Ascending aorta (tissue), 2 donors: ENCODE data around the gene GGA2. TPM values are rescaled to one million over a fixed set of nuclear protein-coding genes. Genes with fewer than 3 reads are reported as not detected.

Source experiments
- DNase-seq, 2 donors: peaks; one replicate each; pipeline ENCODE4 v3.0.0-alpha.2; 2019; ENCODE audit warnings: low spot score in 2 of 2
- H3K27ac ChIP-seq, 2 donors: fragments of 200-600 bp; sonication (generic); one replicate each; pipeline ENCODE4 v1.5.1; 2016 to 2017; ENCODE audit warnings: mild to moderate bottlenecking in 1 of 2
- H3K27me3 ChIP-seq: fragments of 200-600 bp; sonication (generic); one replicate; pipeline ENCODE4 v1.5.1; 2017
- H3K36me3 ChIP-seq, 2 donors: fragments of 200-600 bp; sonication (generic); one replicate each; pipeline ENCODE4 v1.5.1; 2016
- H3K4me1 ChIP-seq, 2 donors: fragments of 200-600 bp; sonication (generic); one replicate each; pipeline ENCODE4 v1.5.1; 2016 to 2017; ENCODE audit warnings: mild to moderate bottlenecking in 1 of 2
- H3K4me3 ChIP-seq, 2 donors: fragments of 200-600 bp; sonication (generic); one replicate each; pipeline ENCODE4 v1.5.1; 2016 to 2017; ENCODE audit warnings: mild to moderate bottlenecking in 1 of 2
- H3K9me3 ChIP-seq, 2 donors: fragments of 200-600 bp; sonication (generic); one replicate each; pipeline ENCODE4 v1.5.1; 2016
- intact Hi-C: fragments of 100-400 bp; cut with DNase I; formaldehyde crosslinking; loops from one replicate; pipeline ENCODE4 v1.15.1; 2023
- total RNA-seq: library from RNA; depleted of rRNA; stranded (reverse); fragments of >200 nt; gene quantifications from one replicate; pipeline ENCODE4 v1.1.0, GENCODE V29; 2016
- TF ChIP-seq, protein P1 (sequence below), 3 experiments: fragments of 200-600 bp in 2 of 3; fragments of 450-650 bp in 1 of 3; sonication (generic) in 2 of 3; IDR thresholded peaks; one replicate each; pipeline ENCODE4 v1.5.1; 2016 to 2019; ENCODE audit warnings: antibody characterized with exemption in 3 of 3, mild to moderate bottlenecking in 1 of 3, moderate library complexity in 1 of 3

The GGA2 gene
- total RNA-seq, 1 donor from 2014 or later, result 10.7 TPM

DNA sequence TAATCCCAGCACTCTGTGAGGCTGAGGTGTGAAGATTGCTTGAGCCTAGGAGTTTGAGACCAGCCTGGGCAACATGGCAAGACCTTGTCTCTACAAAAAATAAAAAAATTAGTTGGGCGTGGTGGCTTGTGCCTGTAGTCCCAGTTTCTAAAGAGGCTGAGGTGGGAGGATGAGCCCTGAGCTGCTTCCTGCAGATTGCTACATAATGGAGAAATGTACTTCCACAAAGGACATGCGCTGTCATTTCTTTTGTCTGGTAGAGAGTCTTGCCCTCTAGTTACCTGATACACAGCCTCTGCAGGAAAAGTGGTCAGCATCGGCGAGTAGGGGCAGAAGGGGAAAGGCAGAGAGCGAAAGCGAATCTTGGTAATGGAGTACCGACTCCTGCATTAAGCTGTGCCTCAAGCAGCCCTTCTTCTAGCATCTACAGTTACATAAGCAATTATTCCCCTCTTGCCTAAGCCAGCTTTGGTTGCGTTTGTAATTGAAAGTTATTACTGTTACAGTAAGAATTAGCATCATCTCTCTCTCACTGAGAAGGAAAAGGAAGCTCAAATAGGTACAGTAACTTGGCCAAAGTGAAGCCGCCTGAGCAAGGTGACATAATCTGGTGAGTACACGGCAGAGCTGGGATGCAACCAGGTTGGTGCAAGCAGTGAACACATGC, 18.5 kb upstream of the GGA2 start:
- Histone ChIP-seq H3K36me3 (peaks cover 37 to 72% of the 10 kb centered on the region in 2 donors), H3K27ac (no peak overlapping the region), H3K9me3 (no peaks in the 10 kb centered on the region), H3K27me3 (no peaks in the 10 kb centered on the region), H3K4me3 (no peak overlapping the region), H3K4me1 (no peaks in the 10 kb centered on the region)
- no peak for DNase-seq
- TF ChIP-seq, protein P1, sequence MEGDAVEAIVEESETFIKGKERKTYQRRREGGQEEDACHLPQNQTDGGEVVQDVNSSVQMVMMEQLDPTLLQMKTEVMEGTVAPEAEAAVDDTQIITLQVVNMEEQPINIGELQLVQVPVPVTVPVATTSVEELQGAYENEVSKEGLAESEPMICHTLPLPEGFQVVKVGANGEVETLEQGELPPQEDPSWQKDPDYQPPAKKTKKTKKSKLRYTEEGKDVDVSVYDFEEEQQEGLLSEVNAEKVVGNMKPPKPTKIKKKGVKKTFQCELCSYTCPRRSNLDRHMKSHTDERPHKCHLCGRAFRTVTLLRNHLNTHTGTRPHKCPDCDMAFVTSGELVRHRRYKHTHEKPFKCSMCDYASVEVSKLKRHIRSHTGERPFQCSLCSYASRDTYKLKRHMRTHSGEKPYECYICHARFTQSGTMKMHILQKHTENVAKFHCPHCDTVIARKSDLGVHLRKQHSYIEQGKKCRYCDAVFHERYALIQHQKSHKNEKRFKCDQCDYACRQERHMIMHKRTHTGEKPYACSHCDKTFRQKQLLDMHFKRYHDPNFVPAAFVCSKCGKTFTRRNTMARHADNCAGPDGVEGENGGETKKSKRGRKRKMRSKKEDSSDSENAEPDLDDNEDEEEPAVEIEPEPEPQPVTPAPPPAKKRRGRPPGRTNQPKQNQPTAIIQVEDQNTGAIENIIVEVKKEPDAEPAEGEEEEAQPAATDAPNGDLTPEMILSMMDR (IDR thresholded peaks at IDR 0.05), result no peak
- intact Hi-C loops, result no loop called here

DNA sequence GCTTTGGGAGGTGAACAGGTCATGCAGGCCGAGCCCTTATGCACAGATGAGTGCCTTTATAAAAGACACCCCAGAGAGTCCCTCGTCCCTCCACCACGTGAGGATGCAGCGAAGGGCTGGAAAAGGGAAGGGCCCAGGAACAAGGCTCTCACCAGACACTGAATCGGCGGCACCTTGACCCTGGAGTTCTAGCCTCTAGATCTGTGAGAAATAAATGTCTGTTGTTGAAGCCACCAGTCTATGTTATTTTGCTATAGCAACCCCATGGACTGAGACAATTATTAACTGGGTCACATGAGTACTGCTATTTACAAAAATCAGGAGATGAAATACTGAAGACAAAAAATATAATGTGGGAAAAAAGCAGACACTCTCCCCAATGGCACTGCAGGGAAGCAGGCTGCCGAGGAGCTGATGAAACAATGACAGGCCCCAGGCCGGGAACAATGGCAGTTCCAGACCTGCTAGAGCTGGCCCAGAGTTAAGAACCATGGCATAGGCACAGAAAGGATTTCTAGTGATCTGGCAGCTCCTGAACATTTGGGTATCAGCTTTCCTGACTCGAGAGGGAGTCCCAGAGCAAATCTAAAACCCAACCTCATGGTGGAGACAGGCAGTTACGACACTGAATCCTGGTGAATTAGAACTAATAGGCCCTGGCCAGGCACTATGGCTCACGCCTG, 17.8 kb upstream of the GGA2 start:
- no peak overlapping the region for H3K4me3 ChIP-seq
- no peaks in the 10 kb centered on the region for H3K27me3 ChIP-seq
- peaks cover 36 to 71% of the 10 kb centered on the region in 2 donors for H3K36me3 ChIP-seq
- no peaks in the 10 kb centered on the region for H3K9me3 ChIP-seq
- no peaks in the 10 kb centered on the region for H3K4me1 ChIP-seq
- TF ChIP-seq, protein P1 (IDR thresholded peaks at IDR 0.05), result no peak
- no peak for DNase-seq
- intact Hi-C loops, result no loop called here
- no peak overlapping the region for H3K27ac ChIP-seq

DNA sequence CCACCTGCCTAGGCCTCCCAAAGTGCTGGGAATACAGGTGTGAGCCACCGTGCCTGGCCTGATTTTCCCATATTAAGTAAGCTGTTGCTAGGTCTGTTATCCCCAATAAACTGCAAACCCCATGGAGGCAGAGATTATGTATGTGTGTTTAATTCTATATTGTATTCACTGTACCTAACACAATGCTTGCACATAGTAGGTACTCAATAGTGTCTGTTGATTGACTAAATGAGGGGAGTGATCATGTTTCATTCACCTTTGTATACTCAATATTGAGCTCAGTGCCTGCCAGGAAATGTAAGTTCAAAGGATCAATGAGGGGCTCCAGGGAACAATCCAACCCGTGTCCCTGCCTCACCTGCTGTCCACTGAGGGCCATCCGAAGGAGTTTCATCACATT, 14.6 kb upstream of the GGA2 start:
- H3K4me3 ChIP-seq, result no peak overlapping the region
- DNase-seq, result no peak
- H3K27ac ChIP-seq, result no peak overlapping the region
- H3K27me3 ChIP-seq, result no peaks in the 10 kb centered on the region
- intact Hi-C loops, result no loop called here
- H3K4me1 ChIP-seq, result no peaks in the 10 kb centered on the region
- no peaks in the 10 kb centered on the region for H3K9me3 ChIP-seq
- peaks cover 27 to 65% of the 10 kb centered on the region in 2 donors for H3K36me3 ChIP-seq
- TF ChIP-seq, protein P1 (IDR thresholded peaks at IDR 0.05), result no peak

- no peaks in the 10 kb centered on the region for H3K4me1 ChIP-seq
- DNase-seq, result no peak
- no peaks in the 10 kb centered on the region for H3K9me3 ChIP-seq
- peaks cover 19 to 59% of the 10 kb centered on the region in 2 donors for H3K36me3 ChIP-seq
- intact Hi-C loops, result no loop called here
- no peaks in the 10 kb centered on the region for H3K27me3 ChIP-seq
- TF ChIP-seq, protein P1 (IDR thresholded peaks at IDR 0.05), result no peak
- H3K27ac ChIP-seq, result no peak overlapping the region
- no peak overlapping the region for H3K4me3 ChIP-seq
Measured at GRCh38 chr16:23523876-23524385, 13.6 kb upstream of the GGA2 start.

- no peaks in the 10 kb centered on the region for H3K4me1 ChIP-seq
- H3K9me3 ChIP-seq, result no peaks in the 10 kb centered on the region
- peaks cover 13 to 53% of the 10 kb centered on the region in 2 donors for H3K36me3 ChIP-seq
- no peak for DNase-seq
- TF ChIP-seq, protein P1 (IDR thresholded peaks at IDR 0.05), result no peak
- H3K27me3 ChIP-seq, result no peaks in the 10 kb centered on the region
- no peak overlapping the region for H3K27ac ChIP-seq
- no peak overlapping the region for H3K4me3 ChIP-seq
- intact Hi-C loops, result no loop called here
Measured at GRCh38 chr16:23523321-23523720, 13.0 kb upstream of the GGA2 start.
